DND-41 (cell line): Measurements from ENCODE around the gene SRPK2.

Experiments used
- CTCF ChIP-seq: IDR thresholded peaks from 2 replicates; pipeline ENCODE4 v1.5.1; 2012; ENCODE audit warnings: borderline replicate concordance, low read length, moderate library complexity, mild to moderate bottlenecking; ENCODE audit not compliant: poor library complexity, severe bottlenecking; ENCODE audit errors: extremely low read depth
- EZH2 ChIP-seq: IDR thresholded peaks from 3 replicates; pipeline ENCODE4 v1.6.1; 2012; ENCODE audit warnings: borderline replicate concordance, low read depth, mild to moderate bottlenecking, moderate library complexity, low read length, inconsistent platforms; ENCODE audit not compliant: severe bottlenecking

- TF ChIP-seq CTCF (no peak), EZH2 (no peak)
These were observed 61.5 kb downstream of the SRPK2 start for GRCh38 chr7:105327201-105327600.
